HG02884 (cell line): ENCODE measurements around the gene RBM20.
A peak's percentile ranks its signal among the peaks of the same experiment; 100 is the strongest.

ENCODE experiments used
- ATAC-seq: cut with Tn5 transposase; IDR thresholded peaks from one replicate; pipeline ENCODE4 v1.9.1; 2021; ENCODE audit warnings: mild to moderate bottlenecking, moderate library complexity; ENCODE audit not compliant: unreplicated experiment

RBM20 gene

DNA sequence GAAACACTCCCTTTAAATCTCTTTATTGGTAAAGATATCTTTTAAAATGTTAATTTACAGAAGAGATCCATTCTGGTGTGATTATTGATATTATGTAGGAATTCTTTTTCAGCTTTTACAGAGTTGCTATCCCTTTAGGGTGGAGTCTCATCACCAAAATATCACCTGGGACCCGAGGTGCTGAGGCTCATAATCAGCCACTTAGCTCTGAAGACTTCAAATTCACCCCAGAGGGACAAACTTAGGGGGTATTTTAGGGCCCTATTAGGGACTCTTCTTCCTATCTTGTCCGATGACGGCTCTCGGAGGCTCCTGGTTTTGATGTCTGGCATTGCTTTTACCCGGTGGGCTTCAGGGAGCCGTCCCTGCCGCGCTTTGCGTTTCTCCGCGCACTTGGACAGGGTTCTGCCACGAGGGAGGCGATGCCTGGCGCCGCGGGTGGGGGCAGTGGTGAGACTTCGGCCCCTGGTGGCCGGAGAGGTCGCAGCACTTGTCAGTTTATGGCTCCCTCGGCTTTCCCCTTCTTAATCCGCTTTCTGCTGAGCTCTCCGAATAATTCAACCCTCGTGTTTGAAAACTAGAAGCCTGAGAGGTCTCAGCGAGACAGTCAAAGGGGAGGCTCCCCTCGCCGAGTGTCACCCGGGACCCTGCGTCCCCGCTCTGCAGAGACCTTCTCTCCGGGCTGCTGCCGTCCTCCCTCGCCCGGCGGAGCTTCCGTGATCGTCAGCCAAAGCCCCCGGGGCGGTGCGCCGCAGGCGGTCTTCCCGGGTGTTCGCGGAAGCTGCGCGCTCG lies 27.8 kb downstream of the RBM20 start:
- ATAC-seq = peak; percentile 98

DNA sequence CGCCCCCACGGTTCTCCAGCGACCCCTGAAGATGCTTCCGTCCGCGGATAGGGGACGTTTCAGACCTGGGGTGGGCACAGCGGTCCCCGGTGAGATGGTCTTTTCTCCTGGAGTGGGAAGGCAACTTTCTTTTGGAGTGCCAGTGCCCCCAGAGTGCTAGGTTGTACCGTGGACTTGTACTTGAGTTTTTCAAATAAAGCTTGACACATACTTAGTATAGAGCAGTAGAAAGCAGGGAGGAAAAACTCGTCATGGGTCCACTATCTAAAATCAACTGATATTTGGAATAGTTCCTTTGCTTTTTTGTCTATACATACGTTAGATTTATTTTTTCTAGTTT lies 28.4 kb downstream of the RBM20 start:
- ATAC-seq = peak; percentile 29

DNA sequence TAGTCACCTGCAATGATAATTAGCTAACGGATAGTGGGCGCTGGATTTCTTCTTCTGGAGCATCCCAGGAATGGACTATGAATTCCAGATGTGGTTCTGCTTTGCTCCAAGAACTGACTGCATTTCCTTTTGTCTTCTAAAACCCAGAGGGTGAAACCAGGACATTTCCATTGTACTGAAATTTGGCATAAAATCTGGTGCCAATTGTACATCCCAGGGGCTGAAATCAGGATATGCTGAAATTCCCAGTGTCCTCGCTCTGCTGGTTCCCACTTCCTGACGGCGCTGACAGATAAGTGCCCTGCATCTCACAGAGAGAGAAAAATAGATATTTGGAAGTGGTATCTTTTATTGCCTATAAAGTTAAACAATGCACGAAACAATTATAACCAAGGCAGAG lies 31.9 kb downstream of the RBM20 start:
- no peak for ATAC-seq

DNA sequence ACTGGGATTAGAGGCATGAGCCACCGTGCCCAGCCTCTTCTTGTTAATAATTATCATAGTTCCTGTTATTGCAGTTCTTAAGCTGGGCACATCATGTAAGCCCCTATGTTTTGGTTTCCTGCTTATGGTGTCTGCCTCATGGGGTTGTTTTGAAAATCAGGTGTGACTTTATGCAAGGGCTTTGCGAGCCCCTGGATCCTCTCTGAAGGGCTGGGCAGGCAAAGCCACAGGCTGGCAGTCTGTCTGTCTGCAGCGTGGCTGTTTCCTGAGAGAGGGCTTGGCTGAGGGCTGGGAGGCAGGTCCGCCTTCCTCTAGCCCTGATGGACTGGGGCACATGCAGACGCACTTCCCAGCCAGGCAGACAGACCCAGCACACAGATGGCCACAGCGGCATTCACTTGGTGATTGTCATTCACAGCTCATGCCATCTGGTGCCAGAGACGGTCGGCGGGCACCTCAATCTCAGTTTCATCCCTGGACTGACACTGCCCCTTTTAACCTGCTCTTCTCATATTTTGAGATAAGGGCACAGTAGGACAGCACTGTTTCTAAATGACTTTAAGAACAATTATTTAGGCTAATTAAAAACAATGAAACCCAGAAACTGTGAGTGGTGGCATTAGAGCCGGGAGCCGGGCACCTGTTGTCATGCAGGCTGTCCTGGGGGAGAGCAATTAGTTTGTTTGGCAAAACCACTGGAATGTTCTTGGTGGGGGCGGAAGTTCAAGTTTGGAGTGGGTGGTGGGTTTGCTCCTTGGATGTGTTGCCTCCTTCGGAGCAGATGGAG lies 35.5 kb downstream of the RBM20 start:
- ATAC-seq = no peak

DNA sequence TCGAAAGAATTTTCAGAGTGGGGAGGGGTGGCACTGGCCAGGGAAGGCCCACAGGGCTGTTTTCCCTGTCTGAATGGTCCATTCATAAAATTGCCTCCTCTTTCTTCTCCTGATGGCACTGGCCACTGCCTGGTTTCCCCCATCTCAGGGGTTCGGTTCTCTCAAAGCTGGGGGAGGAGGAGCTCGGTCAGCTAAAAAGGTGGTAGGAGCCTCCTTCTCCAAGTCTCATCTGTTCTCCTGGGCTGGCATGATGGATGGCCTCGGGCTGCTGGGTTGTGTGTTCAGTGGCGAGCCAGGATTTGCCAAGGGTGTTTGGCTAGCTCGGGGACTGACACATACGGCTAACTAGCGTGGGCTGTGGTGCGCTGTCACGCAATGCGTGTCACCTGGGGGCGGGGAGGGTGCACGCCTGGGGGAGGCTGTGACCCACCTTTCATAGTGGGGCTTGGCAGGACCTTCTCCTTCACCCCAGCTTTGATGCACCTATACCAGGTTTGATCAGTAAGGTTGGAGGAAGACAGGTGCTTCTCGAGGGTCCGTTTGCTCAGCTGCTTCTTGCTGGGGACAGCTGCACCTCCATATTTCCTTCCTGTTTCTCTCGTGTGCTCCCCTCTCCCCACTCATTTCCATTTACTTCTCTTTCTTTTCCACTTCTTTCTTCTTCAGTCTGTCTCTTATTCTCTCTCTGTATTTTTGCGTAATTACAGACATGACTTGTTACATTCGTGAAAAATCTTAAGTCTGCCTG lies 36.3 kb downstream of the RBM20 start:
- no peak for ATAC-seq

DNA sequence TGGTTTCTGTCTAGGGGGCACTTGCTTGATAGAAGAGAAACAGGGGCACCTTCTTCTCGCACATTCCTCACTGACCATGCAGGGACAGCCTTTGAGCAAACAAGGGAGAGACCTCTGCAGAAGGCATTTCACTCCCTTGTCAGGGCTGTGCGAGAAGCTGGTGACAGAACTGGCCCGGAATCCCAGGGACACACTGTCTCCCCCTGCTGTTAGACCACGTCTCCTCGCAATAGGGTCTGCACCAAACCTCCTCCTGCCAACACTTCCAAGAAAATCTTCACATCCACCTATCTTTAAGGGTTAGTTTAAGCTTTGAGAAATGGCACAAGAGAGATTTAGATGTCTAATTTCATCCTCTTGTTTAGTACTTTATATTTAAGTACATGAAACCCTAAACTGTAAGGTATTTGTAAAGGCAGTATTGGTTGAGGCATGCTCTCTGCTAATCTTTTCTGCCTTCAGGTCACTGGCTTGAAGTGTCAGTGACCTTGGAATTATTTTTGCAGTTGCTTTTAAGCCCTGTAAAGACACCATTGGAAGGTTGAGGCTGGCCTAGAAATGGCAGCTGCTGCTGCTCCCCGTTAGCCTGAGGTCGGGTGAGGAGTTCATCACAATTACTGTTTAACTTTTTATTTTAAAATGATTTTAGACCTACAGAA lies 37.0 kb downstream of the RBM20 start:
- ATAC-seq = no peak

DNA sequence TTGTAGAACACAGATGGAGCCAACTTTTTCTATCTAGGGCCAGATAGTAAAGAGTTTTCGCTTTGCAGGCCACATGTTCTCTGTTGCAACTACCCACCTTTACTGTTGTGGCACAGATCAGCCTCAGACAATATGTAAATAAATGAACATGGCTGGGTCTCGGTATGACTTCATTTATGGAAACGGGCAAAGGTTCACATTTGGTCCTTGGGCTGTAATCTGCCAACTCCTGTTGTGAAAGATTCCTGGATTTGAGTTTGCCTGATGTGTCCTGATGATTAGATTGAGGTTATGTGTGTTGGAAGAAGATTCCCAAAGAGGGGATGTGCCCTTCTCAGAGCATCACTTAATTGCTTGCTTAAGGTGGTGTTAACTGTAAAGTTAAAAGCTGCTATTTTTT lies 38.2 kb downstream of the RBM20 start:
- ATAC-seq = no peak

DNA sequence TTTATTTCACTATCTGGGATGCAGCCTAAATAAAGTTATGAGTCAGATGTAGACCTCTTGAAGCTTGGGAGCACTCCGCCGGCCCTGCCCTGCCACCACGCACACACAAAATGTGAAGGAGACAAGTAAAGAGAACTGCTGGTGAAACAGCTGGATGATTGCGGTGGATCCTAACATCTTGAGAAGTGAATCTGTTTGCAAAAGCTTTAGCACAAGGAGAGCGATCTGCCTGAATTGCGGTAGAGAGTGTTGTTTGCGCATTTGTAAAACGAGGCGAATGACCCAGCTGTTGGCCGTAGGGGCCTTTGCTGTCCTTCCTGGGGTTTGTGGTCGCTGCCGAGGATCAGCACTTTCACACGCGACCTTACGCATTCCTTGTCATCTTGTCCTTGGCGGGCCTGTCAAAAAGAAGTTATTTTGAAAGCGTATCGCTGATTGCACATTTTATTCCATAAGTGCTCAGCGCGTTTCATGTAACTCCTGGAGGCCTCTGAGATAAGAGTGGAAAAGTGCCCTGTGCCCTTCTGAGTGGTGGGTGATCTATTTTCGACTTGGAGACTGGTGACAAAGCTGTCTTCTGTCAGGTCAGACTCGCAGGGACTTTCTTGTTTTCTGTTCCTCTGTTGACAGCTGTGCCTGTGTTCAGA lies 40.8 kb downstream of the RBM20 start:
- no peak for ATAC-seq

DNA sequence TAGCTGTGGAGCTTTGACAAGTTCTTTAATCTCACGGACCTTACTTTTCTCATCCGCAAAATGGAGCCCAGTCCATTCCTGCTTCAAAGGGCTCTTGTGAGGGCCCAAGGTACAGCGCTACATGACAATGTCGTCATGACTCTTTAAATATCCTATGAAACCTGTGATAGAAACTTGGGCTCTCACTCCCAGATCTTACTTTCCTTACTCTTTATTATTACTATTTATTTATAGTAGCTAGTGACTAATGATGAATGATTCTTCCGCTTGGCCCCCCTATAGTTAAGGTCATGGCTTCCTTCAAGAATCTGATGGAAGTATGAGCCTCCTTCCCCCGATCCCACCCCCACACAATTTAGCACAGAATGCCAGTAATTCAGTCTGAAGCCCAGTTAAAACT lies 41.9 kb downstream of the RBM20 start:
- ATAC-seq = no peak

DNA sequence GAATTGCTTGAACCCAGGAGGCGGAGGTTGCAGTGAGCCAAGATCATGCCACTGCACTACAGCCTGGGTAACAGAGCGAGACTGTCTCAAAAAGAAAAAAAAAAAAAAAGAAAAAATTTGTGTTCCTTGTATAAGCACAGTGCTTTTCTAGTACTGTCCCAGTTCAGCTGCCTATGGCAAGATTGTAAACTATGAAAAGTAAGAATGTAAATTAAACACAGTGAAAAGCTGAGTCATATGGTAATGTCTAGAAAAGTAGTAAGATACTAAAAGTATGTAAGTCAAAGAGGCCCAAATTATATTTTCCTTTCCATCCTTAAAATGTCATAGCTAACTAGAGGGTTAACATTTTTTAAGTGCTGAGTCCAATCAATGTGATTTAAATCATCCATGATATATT lies 42.8 kb downstream of the RBM20 start:
- no peak for ATAC-seq

DNA sequence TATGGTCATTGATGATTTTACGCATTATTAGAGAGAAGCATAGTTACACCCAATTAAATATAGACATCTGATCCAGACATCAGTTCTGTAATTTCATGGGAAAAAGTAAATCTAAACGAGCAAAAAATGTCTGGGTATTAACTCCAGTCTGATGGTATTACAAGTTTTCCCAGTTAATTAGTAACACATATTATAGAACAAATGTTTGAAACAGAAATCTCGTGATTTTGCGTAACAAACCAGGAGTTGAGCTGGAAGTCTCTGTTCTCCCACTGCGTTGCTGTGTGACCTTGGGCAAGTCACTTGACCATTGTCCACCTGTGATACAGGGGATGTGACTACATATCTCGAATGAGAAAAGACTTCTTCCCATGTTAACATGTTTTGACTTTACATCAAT lies 43.3 kb downstream of the RBM20 start:
- no peak for ATAC-seq

DNA sequence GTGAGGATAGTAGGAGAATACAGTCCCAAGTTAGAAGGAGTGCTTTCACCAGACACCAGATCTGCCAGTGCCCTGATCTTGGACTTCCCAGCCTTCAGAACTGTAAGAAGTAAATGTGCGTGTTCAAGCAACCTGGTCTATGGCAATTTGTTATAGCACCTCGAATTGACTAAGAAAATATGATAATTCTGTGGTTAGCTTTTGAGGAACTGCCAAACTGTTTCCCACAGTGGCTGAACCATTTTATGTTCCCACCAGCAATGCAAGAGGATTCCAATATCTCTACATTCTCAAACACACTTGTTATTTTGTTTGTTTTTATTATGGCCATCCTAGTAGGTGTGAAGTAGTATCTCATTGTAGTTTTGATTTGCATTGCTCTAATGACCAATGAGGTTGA lies 47.0 kb downstream of the RBM20 start:
- no peak for ATAC-seq

DNA sequence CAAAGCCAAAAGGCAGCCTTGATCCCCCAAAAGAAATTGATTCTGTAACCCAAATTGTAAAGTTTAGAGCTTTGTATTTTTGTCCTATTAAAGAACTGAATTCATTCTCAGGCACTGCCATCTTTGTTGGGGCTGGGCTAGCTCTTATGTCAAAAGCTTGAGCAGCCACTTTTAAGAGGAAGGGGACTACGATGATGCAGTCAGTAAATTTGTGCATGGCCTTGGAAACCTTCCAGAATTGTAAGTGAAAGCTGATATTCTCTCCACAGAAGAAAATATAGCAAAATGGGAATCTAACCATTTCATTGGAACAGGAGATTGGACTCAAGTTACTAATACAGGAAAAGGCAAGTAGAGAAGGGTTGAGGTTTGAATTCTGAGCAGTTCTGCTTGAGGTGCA lies 50.1 kb downstream of the RBM20 start:
- no peak for ATAC-seq

DNA sequence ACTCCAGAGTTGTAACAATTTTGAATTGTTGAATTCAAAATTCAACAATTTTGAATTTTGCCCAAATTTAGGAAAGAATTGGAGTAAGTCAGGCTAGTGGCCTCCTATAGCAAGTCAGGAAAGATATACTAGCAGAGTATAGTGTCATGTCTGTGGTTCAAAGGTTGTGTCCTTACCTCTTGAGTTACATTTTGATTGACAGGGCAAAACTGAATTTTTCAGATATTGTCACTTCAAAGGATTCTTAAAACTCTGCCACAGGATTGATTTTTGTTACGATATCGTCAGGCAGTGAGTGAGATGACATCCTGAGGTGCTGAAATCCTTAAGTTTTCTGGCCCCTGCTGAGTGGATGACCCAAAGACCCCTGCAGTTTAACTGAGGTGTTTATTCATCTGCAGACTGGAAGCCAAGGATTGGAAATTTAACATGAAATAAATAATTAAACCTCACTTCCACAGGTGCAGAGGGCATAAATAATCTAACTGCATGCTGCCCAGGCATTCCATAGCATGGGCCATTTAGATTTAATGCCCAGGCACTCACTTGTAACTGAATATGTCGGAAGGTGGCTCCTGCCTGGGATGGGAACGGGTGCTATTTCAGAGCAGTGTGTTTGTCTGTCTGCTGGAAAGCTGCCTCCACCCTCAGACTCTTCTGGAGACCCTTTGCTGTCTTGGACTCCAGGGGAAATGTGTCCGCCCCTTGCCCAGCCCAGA lies 50.8 kb downstream of the RBM20 start:
- no peak for ATAC-seq

DNA sequence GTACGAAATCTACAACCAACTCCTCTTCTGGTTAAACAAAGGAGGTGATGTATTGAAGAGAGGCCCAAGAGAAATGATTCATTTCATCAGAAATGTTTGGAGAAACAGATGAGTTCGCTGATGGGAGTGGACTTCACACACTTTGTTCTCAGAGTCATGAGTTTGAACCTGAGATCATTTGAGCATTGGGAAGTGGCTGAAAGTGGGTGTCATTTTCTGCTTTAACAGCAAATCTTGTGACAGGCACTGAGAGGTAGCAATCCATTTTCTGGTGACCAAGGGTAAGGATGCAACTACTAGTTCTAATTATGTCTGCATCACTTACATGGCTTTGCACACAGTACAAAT lies 51.4 kb downstream of the RBM20 start:
- ATAC-seq = no peak

DNA sequence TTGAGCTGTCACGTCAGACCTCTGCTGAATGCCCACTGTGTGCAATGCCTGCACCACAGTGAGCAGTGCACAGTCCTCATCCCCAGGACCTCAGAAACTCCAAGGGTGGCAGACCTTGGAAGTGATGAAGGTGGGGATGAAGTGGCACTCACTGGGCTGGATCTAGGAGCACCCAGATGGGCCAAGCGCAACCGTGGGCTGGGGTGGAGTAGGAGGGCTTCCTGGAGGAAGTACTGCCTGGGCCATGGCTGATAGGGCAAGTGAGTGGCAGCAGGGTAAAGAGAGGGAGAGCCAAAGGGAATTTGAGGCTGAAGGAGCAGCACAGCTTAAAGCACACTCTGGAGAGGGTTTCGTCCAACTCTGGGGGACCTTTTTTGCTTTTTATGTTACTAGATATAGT lies 52.3 kb downstream of the RBM20 start:
- no peak for ATAC-seq

DNA sequence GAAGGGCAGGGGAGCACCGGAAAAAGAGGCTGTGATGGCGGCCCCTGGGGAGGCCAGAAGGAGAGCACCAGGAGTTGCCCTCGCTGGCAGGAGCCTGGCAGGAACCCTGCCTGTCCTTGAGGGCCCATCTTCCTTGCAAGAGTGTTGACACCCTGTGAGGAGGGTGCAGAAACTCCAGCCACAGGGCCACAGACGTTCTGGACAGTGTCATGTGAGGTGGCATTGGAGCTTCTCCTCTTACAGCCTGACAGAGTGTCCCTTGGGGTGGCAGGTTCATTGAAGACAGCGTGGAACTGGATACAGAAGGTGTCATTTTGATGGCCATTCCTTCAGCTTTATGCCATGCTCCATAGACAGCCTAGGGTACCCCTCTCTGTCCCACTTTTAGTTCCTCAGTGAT lies 54.2 kb downstream of the RBM20 start:
- ATAC-seq = no peak

DNA sequence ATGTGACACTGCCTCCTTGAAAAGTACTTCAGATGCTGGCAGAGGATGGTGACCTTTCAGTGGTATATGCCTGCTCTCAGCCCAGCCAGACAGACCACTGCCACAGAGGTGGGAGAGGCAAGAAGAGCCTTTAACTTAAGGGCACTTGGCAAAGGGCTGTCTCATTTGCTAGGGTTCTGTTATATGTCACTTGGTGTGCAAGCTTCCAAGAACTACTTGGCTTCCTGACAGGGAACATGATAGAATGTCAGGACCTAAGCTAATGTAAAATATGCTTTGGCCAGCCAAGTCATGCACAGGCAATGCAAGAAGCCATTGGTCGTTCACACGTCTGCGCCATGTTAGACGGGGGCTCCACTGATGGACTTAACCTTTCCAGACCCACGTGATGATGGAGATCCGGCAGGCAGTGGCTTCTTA lies 54.7 kb downstream of the RBM20 start:
- ATAC-seq = no peak

DNA sequence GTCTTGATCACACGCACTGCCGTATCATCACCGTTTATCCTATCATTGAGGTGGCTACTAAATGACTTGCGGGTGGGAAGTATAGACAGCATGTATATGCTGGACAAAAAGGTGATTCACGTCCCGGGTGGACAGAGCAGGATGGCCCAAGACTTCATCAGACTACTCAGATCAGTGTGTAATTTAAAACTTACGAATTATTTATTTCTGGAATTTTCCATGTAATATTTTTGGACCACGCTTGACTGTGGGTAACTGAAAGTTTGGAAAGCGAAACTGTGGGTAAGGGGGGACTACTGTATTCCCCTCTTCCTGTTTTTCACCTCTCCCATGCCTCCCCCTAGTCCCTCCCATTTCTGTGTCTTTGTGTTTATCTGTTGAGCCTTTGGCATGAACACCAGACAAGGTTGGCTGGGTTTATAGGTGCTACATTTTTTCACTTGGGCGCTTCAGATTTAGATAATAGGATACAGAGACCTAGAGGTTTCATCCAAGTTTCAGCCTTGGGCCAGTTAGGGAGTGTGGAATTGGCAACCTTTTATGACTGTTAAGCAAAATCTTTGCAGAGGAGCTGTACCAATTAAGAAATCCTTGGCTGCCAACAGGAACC lies 55.8 kb downstream of the RBM20 start:
- ATAC-seq = no peak
